Panc1 (cell line): ENCODE measurements around the gene MRPL54. TPM values are rescaled to one million over a fixed set of nuclear protein-coding genes. Genes with fewer than 3 reads are reported as not detected.

ENCODE experiments used
- ATAC-seq: fragments of 200-7000 bp; cut with Tn5 transposase; 2 replicates; pipeline ENCODE4 v1.9.1; 2020; ENCODE audit warnings: mild to moderate bottlenecking, moderate library complexity
- BruUV-seq: library from RNA; stranded (reverse); fragments of 400-500 nt; replicated peaks from 2 replicates; lab custom pipeline; 2021; lab: Mats Ljungman, UMichigan
- CTCF ChIA-PET: fragments of 300-600 bp; sonication (Branson Sonifier 250); formaldehyde crosslinking; loops from one replicate; lab custom pipeline; 2022; ENCODE audit warnings: antibody characterized with exemption; lab: Charles Lee
- POLR2A ChIA-PET: fragments of 300-600 bp; sonication (Branson Sonifier 250); formaldehyde crosslinking; loops from one replicate; lab custom pipeline; 2022; ENCODE audit warnings: antibody characterized with exemption; lab: Charles Lee
- DNase-seq: peaks from one replicate; pipeline ENCODE4 v3.0.0-alpha.2; 2010; ENCODE audit warnings: low read depth, low spot score
- H3K27ac ChIP-seq: 2 replicates; pipeline ENCODE4 v1.5.1; 2011; ENCODE audit warnings: mild to moderate bottlenecking, low read length, inconsistent platforms
- H3K27me3 ChIP-seq: fragments of 200-500 bp; sonication (Bioruptor generic); 2 replicates; pipeline ENCODE4 v1.6.0; 2014; ENCODE audit warnings: low read length, inconsistent platforms; ENCODE audit not compliant: control insufficient read depth, insufficient read depth
- H3K36me3 ChIP-seq: fragments of 200-500 bp; sonication (Bioruptor generic); 2 replicates; pipeline ENCODE4 v1.5.1; 2014; ENCODE audit warnings: inconsistent platforms, mild to moderate bottlenecking, low read length, moderate library complexity; ENCODE audit not compliant: control insufficient read depth, insufficient read depth
- H3K4me1 ChIP-seq: 2 replicates; pipeline ENCODE4 v1.5.1; 2011; ENCODE audit warnings: inconsistent platforms, mild to moderate bottlenecking, low read length, moderate library complexity; ENCODE audit not compliant: control insufficient read depth, insufficient read depth
- H3K4me3 ChIP-seq, 2 experiments: 2 replicates each; pipeline ENCODE4 v1.5.1; 2011 to 2012; ENCODE audit warnings: low read depth in 2 of 2, low read length in 2 of 2, mild to moderate bottlenecking in 2 of 2, inconsistent platforms in 1 of 2, moderate library complexity in 1 of 2
- H3K9me3 ChIP-seq: fragments of 200-500 bp; sonication (Bioruptor generic); 2 replicates; pipeline ENCODE4 v1.5.1; 2014; ENCODE audit warnings: low read depth, mild to moderate bottlenecking, inconsistent platforms, low read length, moderate library complexity; ENCODE audit not compliant: control insufficient read depth, insufficient read depth
- CTCF ChIP-seq: fragments of 450-650 bp; IDR thresholded peaks from 2 replicates; pipeline ENCODE4 v1.5.1; 2017; ENCODE audit warnings: mild to moderate bottlenecking
- POLR2AphosphoS5 ChIP-seq: IDR thresholded peaks from 2 replicates; pipeline ENCODE4 v1.6.1; 2012; ENCODE audit warnings: mild to moderate bottlenecking, low read depth, low read length, moderate library complexity
- REST ChIP-seq, 2 experiments: IDR thresholded peaks; 2 replicates each; pipeline ENCODE4 v1.6.1; 2011 to 2012; ENCODE audit warnings: low read depth in 2 of 2, control low read depth in 1 of 2, low read length in 1 of 2, mild to moderate bottlenecking in 1 of 2, moderate library complexity in 1 of 2; ENCODE audit not compliant: insufficient read depth in 1 of 2
- SIN3A ChIP-seq: IDR thresholded peaks from 2 replicates; pipeline ENCODE4 v1.6.1; 2012; ENCODE audit warnings: low read depth, mild to moderate bottlenecking, low read length, moderate library complexity, borderline replicate concordance; ENCODE audit not compliant: insufficient read depth
- TCF7L2 ChIP-seq: IDR thresholded peaks from 2 replicates; pipeline ENCODE4 v1.6.1; 2011; ENCODE audit warnings: mild to moderate bottlenecking, low read depth, low read length, inconsistent platforms
- in situ Hi-C: cut with HindIII; loops from 2 replicates; pipeline ENCODE4 v1.10.0; 2016; ENCODE audit warnings: low sequenced_read_pairs, low pct_unique_long_range_greater_than_20kb
- intact Hi-C: fragments of 100-400 bp; cut with micrococcal nuclease; formaldehyde crosslinking; loops from one replicate; pipeline ENCODE4 v1.10.0; 2022; ENCODE audit not compliant: unreplicated experiment
- total RNA-seq: library from RNA; stranded (reverse); gene quantifications from one replicate; pipeline ENCODE4 v1.2.1, GENCODE V29; 2021; ENCODE audit not compliant: unreplicated experiment

The MRPL54 gene
- total RNA-seq, 1 experiment from 2014 or later, result 42.8 TPM

- no peaks in the 10 kb centered on the region for H3K4me1 ChIP-seq
- DNase-seq, result no peak
- no peak overlapping the region for H3K27ac ChIP-seq
- POLR2A ChIA-PET, result no interaction called here
- no peaks in the 10 kb centered on the region for H3K27me3 ChIP-seq
- H3K4me3 ChIP-seq, result no peak overlapping the region
- intact Hi-C loops, result no loop called here
- TF ChIP-seq SIN3A (no peak), REST (IDR thresholded peaks at IDR 0.05; ENCODE audit: insufficient read depth in 1 of 2, low read depth in 2 of 2, low read length in 1 of 2) (no peak), CTCF (no peak), POLR2AphosphoS5 (no peak), TCF7L2 (no peak)
- no peak for ATAC-seq
- CTCF ChIA-PET, result no interaction called here
- BruUV-seq, result no TSS peak
- in situ Hi-C loops, result no loop called here
- H3K36me3 ChIP-seq, result no peaks in the 10 kb centered on the region
- H3K9me3 ChIP-seq, result no peaks in the 10 kb centered on the region
These were observed 28.8 kb upstream of the MRPL54 start for GRCh38 chr19:3733549-3734309.

- TF ChIP-seq CTCF (no peak), TCF7L2 (no peak), REST (IDR thresholded peaks at IDR 0.05; ENCODE audit: insufficient read depth in 1 of 2, low read depth in 2 of 2, low read length in 1 of 2) (no peak), SIN3A (no peak), POLR2AphosphoS5 (no peak)
- H3K36me3 ChIP-seq, result no peaks in the 10 kb centered on the region
- BruUV-seq, result no TSS peak
- no peak for DNase-seq
- no peaks in the 10 kb centered on the region for H3K27me3 ChIP-seq
- intact Hi-C loops, result no loop called here
- in situ Hi-C loops, result no loop called here
- H3K9me3 ChIP-seq, result no peaks in the 10 kb centered on the region
- ChIA-PET CTCF (no interaction called here), POLR2A (no interaction called here)
- no peak overlapping the region for H3K4me3 ChIP-seq
- H3K27ac ChIP-seq, result no peak overlapping the region
- H3K4me1 ChIP-seq, result no peaks in the 10 kb centered on the region
- no peak for ATAC-seq
These were observed 28.2 kb upstream of the MRPL54 start for GRCh38 chr19:3734310-3734600.
